Activated naive CD4-positive, alpha-beta T cell treated with anti-CD3 and anti-CD28 coated beads, Interleukin-2, amount 10 ng/mL, durations not matched to agents 7 days and 5 days (primary cell): ENCODE measurements around the gene AKAP13.
"Not testable (repeated sequence)": the region's sequence is repeated elsewhere in the genome, so short reads cannot be mapped to it uniquely, and the experiment has no call there.

ENCODE experiments used
- CTCF ChIA-PET: fragments of 350-600 bp; sonication (Branson Sonifier 250); formaldehyde crosslinking; loops from one replicate; lab custom pipeline; 2021; ENCODE audit warnings: antibody characterized with exemption; lab: Charles Lee
- DNase-seq: peaks from one replicate; pipeline ENCODE4 v3.0.0-alpha.2; 2020
- H3K27ac Mint-ChIP-seq: one replicate; pipeline ENCODE4 v1.8.0; 2021; ENCODE audit warnings: mild to moderate bottlenecking, moderate library complexity, mixed read lengths
- H3K27me3 Mint-ChIP-seq: one replicate; pipeline ENCODE4 v1.8.0; 2021; ENCODE audit warnings: mild to moderate bottlenecking, mixed read lengths
- H3K36me3 Mint-ChIP-seq: one replicate; pipeline ENCODE4 v1.8.0; 2021; ENCODE audit warnings: mixed read lengths
- H3K4me1 Mint-ChIP-seq: one replicate; pipeline ENCODE4 v1.8.0; 2021; ENCODE audit warnings: mixed read lengths
- H3K4me3 Mint-ChIP-seq: one replicate; pipeline ENCODE4 v1.8.0; 2021; ENCODE audit warnings: mild to moderate bottlenecking, moderate library complexity, mixed read lengths
- H3K9me3 Mint-ChIP-seq: one replicate; pipeline ENCODE4 v1.8.0; 2021; ENCODE audit warnings: mixed read lengths

Gene AKAP13

DNA sequence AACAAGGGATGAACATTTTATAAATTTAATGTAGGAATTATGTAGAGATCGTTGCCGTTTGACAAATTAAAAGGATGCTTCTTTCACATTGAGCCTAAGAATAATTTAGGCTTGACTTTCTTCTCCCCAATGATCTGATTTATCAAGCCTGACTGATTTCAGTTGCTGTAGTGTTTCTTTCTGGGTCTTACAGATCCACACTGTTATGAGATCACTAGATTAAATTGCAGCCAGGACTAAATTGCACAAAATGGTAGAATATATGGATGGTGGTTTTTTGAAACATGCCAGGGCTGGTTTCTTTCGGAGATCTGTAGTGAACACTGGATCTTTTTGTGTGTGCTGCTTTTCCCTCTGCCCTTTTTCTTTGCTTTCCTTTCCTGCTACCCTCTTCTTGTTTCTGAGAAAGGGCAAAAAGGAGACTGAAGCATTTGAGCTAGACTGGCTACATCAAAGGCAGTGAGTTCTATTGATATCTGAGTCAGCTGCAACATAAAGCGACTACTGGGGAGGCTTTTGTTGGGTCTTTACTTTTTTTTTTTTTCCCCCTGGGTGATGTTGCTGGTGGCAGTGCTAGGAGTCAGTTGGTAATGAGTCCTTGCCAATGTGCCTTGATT, 83.0 kb downstream of the AKAP13 start:
- H3K27ac Mint-ChIP-seq, result peak overlapping the region; percentile 10

DNA sequence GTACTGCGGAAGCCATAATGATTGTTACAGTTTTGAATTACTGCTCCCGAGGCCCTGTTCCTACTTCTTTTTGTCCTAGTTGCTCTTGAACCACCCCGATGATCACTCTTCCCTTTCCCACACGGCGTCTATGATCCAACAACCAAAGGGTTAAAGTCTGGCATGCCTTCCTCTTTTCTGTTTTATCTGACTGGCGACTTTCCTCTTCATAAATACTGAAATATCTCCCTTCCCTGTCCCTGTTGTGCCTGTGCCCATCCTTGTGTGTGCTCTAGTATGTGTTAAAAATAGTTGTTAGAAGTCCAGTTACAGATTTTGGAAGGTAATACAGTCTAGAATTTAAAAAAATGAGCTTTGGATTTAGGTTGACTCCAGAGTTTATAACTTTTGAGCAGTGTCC, 83.6 kb downstream of the AKAP13 start:
- Mint-ChIP-seq H3K27me3 (no peaks in the 10 kb centered on the region), H3K9me3 (peaks cover 1% of the 10 kb centered on the region), H3K27ac (no peak overlapping the region), H3K4me3 (no peak overlapping the region), H3K36me3 (peaks cover 7% of the 10 kb centered on the region), H3K4me1 (peaks cover 34% of the 10 kb centered on the region)
- no peak for DNase-seq
- CTCF ChIA-PET, result no interaction called here

More for the DNA sequence above, 83.0 kb downstream of the AKAP13 start:
- no peak for DNase-seq
- Mint-ChIP-seq H3K4me1 (peaks cover 37% of the 10 kb centered on the region), H3K36me3 (peaks cover 7% of the 10 kb centered on the region), H3K27me3 (no peaks in the 10 kb centered on the region), H3K4me3 (no peak overlapping the region), H3K9me3 (peaks cover 1% of the 10 kb centered on the region)
- CTCF ChIA-PET, result no interaction called here

GRCh38 chr15:85464471-85464870, 84.1 kb downstream of the AKAP13 start:
- CTCF ChIA-PET, result no interaction called here
- Mint-ChIP-seq H3K27me3 (no peaks in the 10 kb centered on the region), H3K4me3 (no peak overlapping the region), H3K9me3 (peaks cover 1% of the 10 kb centered on the region), H3K27ac (no peak overlapping the region), H3K4me1 (peaks cover 34% of the 10 kb centered on the region), H3K36me3 (peaks cover 7% of the 10 kb centered on the region)
- DNase-seq, result no peak

DNA sequence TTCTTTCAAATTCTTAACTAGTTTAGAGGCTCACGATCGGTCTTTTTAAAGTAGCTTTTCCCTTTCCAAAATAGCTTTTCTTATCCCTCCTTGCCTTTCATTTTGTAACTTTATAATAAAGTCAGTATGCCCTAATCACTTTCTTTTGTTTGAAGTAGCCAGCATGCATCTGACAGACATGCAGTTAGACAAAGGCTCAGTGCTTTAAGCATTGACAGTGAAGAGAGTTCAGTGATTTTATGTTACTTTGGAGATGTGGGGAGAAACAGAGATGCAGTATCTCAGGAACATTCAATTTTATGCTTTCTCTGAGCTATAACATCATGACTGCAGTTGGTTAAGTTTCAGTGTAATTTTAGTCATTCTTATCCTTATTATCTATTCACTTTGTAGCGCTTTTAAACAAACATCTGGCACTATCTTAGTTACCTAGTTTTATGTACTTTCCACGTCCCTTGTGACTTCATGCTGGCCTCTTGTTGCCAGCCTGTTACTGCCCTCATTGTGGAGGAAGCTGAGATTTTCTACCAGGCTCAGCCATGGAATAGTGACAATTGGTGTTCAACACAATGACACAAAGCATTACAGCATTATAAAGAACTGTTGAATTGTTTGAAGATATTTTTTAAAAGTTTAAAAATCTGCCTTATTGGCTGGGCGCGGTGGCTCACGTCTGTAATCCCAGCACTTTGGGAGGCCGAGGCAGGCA, 90.3 kb downstream of the AKAP13 start:
- Mint-ChIP-seq H3K27me3 (no peaks in the 10 kb centered on the region), H3K4me1 (peaks cover 19% of the 10 kb centered on the region), H3K27ac (no peak overlapping the region), H3K4me3 (no peak overlapping the region), H3K36me3 (no peaks in the 10 kb centered on the region), H3K9me3 (peaks cover 1% of the 10 kb centered on the region)
- no peak for DNase-seq
- CTCF ChIA-PET, result interaction anchor here (0.6 kb wide), 1 partner anchor 55 kb away, joined by 3 read pairs; no protein-coding TSS in a partner anchor

DNA sequence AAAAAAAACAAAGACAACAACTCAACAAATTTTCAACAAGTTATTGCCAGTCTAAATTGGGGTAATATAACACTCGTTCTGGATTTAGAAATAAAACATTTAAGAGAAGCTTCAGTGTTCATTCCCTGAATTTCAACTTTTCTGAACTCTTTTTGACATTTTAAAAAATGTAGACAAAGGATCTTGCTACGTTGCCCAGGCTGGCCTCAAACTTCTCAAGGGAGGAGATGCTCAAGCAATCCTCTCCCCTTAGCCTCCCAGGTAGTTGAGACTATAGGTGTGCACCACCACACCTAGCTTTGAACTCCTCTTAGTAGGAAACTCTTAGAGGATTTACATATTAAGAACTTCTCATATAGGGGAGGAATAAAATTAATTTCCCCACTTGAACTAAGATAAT, 91.9 kb downstream of the AKAP13 start:
- H3K27me3 Mint-ChIP-seq, result no peaks in the 10 kb centered on the region
- H3K9me3 Mint-ChIP-seq, result no peaks in the 10 kb centered on the region
- H3K4me1 Mint-ChIP-seq, result peaks cover 24% of the 10 kb centered on the region
- H3K4me3 Mint-ChIP-seq, result no peak overlapping the region
- CTCF ChIA-PET, result interaction anchor here (0.7 kb wide), 1 partner anchor 109 kb away, joined by 3 read pairs; no protein-coding TSS in a partner anchor
- no peak overlapping the region for H3K27ac Mint-ChIP-seq
- no peaks in the 10 kb centered on the region for H3K36me3 Mint-ChIP-seq
- DNase-seq, result no peak

DNA sequence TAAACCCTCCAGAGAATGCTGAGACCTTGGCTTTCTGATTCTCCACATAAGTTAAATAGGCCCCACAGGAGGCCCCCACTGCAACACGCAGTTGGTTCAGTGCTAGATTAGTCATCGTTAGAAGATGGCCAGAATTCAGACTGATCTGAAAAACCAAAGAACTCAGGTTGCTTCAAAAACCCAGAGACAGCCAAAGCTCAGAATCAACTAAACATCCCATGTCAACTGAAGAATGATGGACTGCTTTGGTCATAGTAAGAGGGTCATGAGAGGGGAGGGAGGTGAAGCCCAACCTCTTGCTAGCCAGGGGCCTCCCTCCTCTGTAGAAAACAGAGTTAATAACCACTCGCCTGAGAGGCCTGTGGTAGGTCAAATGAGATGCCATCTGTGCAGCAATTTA, 93.1 kb downstream of the AKAP13 start:
- H3K36me3 Mint-ChIP-seq, result no peaks in the 10 kb centered on the region
- no peak for DNase-seq
- H3K27me3 Mint-ChIP-seq, result no peaks in the 10 kb centered on the region
- CTCF ChIA-PET, result no interaction called here
- H3K4me3 Mint-ChIP-seq, result no peak overlapping the region
- no peak overlapping the region for H3K27ac Mint-ChIP-seq
- peaks cover 29% of the 10 kb centered on the region for H3K4me1 Mint-ChIP-seq
- no peaks in the 10 kb centered on the region for H3K9me3 Mint-ChIP-seq

DNA sequence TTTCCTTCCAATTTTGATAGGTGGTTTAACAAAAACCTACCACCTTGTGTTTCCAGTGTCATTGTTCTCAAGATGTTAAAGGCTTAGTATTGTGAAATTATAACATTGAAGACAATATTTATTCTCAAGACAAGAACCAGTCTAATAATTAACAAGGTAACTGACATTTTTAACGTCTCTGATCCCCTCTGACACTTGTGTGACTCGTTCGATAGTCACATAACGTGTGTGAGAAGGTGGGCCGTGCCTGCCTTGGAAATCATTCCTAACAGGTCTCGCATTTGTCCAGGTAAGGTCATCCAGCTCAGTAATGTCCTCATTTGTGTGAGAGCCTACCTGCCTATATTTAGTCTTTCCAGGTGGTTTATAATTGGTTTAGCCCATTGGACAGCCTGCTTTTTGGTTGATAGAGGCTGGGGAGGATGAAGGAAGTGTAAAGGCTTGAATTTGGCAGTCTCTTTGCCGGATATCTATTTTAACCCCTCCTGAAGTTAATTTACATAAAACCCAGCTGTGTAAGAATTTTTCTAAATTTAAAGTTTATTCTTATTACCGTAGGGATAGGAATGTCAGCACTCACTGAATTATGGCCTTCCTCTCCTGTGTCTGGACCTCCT, 94.4 kb downstream of the AKAP13 start:
- H3K4me3 Mint-ChIP-seq, result no peak overlapping the region
- no peaks in the 10 kb centered on the region for H3K36me3 Mint-ChIP-seq
- no peak overlapping the region for H3K27ac Mint-ChIP-seq
- no peaks in the 10 kb centered on the region for H3K9me3 Mint-ChIP-seq
- CTCF ChIA-PET, result interaction anchor here (1.2 to 1.4 kb wide), 2 partner anchors 11 to 61 kb away, joined by 3 to 6 read pairs; no protein-coding TSS in a partner anchor
- no peaks in the 10 kb centered on the region for H3K27me3 Mint-ChIP-seq
- H3K4me1 Mint-ChIP-seq, result peaks cover 29% of the 10 kb centered on the region
- no peak for DNase-seq

GRCh38 chr15:85475317-85475701, 94.9 kb downstream of the AKAP13 start:
- H3K4me1 Mint-ChIP-seq, result peaks cover 30% of the 10 kb centered on the region
- H3K27me3 Mint-ChIP-seq, result no peaks in the 10 kb centered on the region
- H3K4me3 Mint-ChIP-seq, result no peak overlapping the region
- CTCF ChIA-PET, result interaction anchor here (1.2 to 1.4 kb wide), 2 partner anchors 10 to 61 kb away, joined by 3 to 6 read pairs; no protein-coding TSS in a partner anchor
- H3K36me3 Mint-ChIP-seq, result no peaks in the 10 kb centered on the region
- DNase-seq, result no peak
- H3K27ac Mint-ChIP-seq, result no peak overlapping the region
- H3K9me3 Mint-ChIP-seq, result no peaks in the 10 kb centered on the region

DNA sequence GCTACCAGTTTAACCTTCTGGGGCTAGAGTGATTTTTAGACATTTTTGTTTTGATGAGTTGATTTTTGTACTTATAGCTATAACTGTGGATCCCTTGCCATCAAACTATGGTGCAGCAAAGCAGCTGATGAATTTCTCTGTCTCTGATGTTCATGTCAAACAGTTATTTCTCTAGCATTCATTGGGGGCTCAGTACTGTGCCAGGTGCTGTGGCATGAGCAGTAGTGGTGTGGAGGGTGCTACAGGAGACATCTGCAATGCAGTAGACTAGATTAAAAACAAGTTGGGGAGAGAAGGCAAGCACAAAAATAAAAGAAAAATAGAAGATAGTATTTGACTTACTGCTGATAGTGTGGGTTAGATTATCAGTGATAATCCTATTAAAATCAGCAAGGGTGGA, 95.3 kb downstream of the AKAP13 start:
- H3K27me3 Mint-ChIP-seq, result no peaks in the 10 kb centered on the region
- CTCF ChIA-PET, result interaction anchor here (1.2 to 1.4 kb wide), 2 partner anchors 10 to 62 kb away, joined by 3 to 6 read pairs; no protein-coding TSS in a partner anchor
- no peak overlapping the region for H3K4me3 Mint-ChIP-seq
- DNase-seq, result no peak
- H3K36me3 Mint-ChIP-seq, result no peaks in the 10 kb centered on the region
- H3K27ac Mint-ChIP-seq, result no peak overlapping the region
- H3K4me1 Mint-ChIP-seq, result peaks cover 34% of the 10 kb centered on the region
- no peaks in the 10 kb centered on the region for H3K9me3 Mint-ChIP-seq

DNA sequence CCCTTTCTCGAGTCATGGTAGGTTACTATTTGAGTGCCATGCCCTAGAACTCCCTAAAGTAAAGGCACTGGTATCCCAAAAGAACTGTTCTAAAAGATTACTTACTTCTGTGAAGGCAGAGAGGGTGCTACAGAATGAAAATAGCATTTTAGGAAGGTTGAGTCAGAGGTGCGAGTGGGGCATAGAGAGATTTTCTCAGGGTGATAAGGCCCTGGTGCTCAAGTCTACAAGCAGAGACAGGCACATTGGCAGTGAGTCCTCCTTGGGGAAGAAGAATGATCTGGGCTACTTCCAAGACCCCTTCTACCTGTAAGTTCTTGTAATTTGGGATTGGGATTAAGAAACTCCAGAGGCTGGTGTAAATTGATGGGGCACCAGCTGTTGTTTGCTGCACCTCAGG, 96.7 kb downstream of the AKAP13 start:
- DNase-seq, result no peak
- Mint-ChIP-seq H3K9me3 (no peaks in the 10 kb centered on the region), H3K27me3 (no peaks in the 10 kb centered on the region), H3K4me3 (no peak overlapping the region), H3K27ac (no peak overlapping the region), H3K36me3 (no peaks in the 10 kb centered on the region), H3K4me1 (peaks cover 47% of the 10 kb centered on the region)
- CTCF ChIA-PET, result interaction anchor here (1.2 kb wide), 1 partner anchor 180 kb away, joined by 4 read pairs; no protein-coding TSS in a partner anchor

DNA sequence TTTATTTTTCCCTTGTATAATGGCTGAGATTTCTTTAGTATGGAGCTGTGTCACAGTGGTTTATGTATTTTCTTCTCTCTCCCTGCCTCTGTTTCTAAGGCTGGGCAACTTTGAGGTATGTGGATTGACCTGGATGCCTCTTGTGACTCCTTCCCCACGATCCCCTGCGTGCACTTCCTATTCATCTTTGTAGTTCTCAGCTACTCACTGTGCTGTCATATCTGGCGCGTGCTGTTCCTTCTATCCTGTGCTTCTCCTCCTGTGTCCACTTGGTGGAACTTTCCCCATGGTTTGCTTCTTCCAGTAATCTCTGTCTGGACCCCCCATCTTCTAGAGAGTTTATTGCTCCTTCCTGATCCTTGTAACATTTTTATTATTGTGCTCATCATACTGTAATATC, 97.3 kb downstream of the AKAP13 start:
- no peak overlapping the region for H3K27ac Mint-ChIP-seq
- CTCF ChIA-PET, result interaction anchor here (0.6 kb wide), 1 partner anchor 141 kb away, joined by 3 read pairs; no protein-coding TSS in a partner anchor
- H3K4me3 Mint-ChIP-seq, result no peak overlapping the region
- no peaks in the 10 kb centered on the region for H3K36me3 Mint-ChIP-seq
- DNase-seq, result no peak
- no peaks in the 10 kb centered on the region for H3K27me3 Mint-ChIP-seq
- no peaks in the 10 kb centered on the region for H3K9me3 Mint-ChIP-seq
- H3K4me1 Mint-ChIP-seq, result peaks cover 54% of the 10 kb centered on the region

DNA sequence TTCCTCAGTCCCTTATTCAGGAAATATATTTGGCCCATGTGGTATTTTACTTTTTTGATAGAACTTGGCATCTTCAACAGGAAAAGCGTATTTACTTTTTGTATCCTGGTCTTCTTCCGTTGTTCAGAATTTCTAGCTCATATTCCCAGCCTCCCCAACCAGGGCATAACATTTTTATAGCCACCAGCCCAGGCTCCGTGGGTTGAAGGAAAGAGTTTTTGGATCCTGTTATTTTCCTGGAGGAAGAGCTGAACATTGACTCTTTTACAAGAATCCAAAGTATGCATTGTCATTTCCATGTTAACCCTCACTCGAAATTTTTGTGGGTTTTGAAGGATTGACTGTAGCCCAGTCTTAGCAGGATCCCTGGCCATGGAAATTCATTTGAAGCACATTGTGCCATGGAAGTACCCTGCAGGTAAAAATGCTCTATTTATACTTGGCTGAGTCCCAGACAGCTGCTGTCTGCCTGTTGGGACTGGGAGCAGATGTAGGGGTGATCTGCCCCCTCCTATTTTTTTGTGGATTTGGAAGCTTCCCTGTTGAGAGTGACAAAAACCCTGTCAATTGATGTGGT, 98.8 kb downstream of the AKAP13 start:
- H3K4me1 Mint-ChIP-seq, result peaks cover 48% of the 10 kb centered on the region
- no peak overlapping the region for H3K4me3 Mint-ChIP-seq
- CTCF ChIA-PET, result interaction anchor here (0.6 kb wide), 1 partner anchor 150 kb away, joined by 3 read pairs; no protein-coding TSS in a partner anchor
- no peak for DNase-seq
- H3K27me3 Mint-ChIP-seq, result no peaks in the 10 kb centered on the region
- no peaks in the 10 kb centered on the region for H3K36me3 Mint-ChIP-seq
- H3K9me3 Mint-ChIP-seq, result no peaks in the 10 kb centered on the region
- no peak overlapping the region for H3K27ac Mint-ChIP-seq

- Mint-ChIP-seq H3K4me3 (no peak overlapping the region), H3K27me3 (no peaks in the 10 kb centered on the region), H3K27ac (no peak overlapping the region), H3K36me3 (no peaks in the 10 kb centered on the region), H3K9me3 (no peaks in the 10 kb centered on the region), H3K4me1 (peaks cover 37% of the 10 kb centered on the region)
- CTCF ChIA-PET, result no interaction called here
- no peak for DNase-seq
Observed at GRCh38 chr15:85480923-85481322, 100.5 kb downstream of the AKAP13 start.

DNA sequence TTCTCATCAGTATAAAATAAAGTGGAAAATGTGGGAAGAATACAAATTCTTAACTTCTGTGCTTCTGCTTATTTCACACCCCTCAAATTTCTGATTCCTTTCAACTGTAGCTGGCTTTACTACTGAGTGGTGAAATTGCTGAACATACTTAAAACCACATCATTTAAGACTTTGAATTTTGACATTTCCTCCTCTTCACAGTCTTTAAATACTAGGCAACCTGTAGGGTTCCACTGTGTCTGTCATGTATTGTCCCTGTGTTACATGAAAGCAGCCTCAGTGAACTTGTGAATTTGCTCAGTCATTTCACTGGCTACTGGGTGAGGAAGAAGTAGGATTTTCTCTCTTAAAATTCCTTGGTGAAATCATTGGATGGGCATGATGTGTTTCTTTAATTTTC, 101.1 kb downstream of the AKAP13 start:
- H3K27me3 Mint-ChIP-seq, CTCF ChIA-PET, DNase-seq, H3K36me3 Mint-ChIP-seq, H3K9me3 Mint-ChIP-seq, H3K4me3 Mint-ChIP-seq: not testable (repeated sequence)
- Mint-ChIP-seq H3K4me1 (peaks cover 35% of the 10 kb centered on the region), H3K27ac (peak overlapping the region; percentile 70)
